IMR-90 (cell line): Measurements from ENCODE around the gene KCNAB2. TPM values are rescaled to one million over a fixed set of nuclear protein-coding genes. Genes with fewer than 3 reads are reported as not detected.

Experiments
- ATAC-seq: fragments of 200-7000 bp; cut with Tn5 transposase; 2 replicates; pipeline ENCODE4 v1.9.1; 2020; ENCODE audit warnings: low read depth, mild to moderate bottlenecking, moderate library complexity
- BruUV-seq: library from RNA; stranded (reverse); fragments of 400-500 nt; replicated peaks from 2 replicates; lab custom pipeline; 2021; lab: Mats Ljungman, UMichigan
- CTCF ChIA-PET: fragments of 300-600 bp; formaldehyde crosslinking; extraction: SDS; loops from one replicate; lab custom pipeline; 2021; ENCODE audit warnings: antibody characterized with exemption; lab: Yijun Ruan, JAX
- POLR2A ChIA-PET: fragments of 300-600 bp; sonication (Branson Sonifier 250); formaldehyde crosslinking; loops from one replicate; lab custom pipeline; 2022; ENCODE audit warnings: antibody characterized with exemption; ENCODE audit not compliant: unreplicated experiment; lab: Charles Lee
- DNase-seq: peaks from one replicate; pipeline ENCODE4 v3.0.0; 2013
- H2AFZ ChIP-seq: replicated peaks from 2 replicates; pipeline ENCODE3; 2013; ENCODE audit warnings: low read length, mild to moderate bottlenecking; ENCODE audit not compliant: poor library complexity
- H2AK5ac ChIP-seq: 2 replicates; pipeline ENCODE4 v1.6.1; 2013; ENCODE audit warnings: low read depth, low read length, inconsistent platforms
- H2AK9ac ChIP-seq: replicated peaks from 2 replicates; pipeline ENCODE3; 2013; ENCODE audit warnings: mild to moderate bottlenecking, low read depth, low read length, moderate library complexity; ENCODE audit not compliant: poor library complexity
- H2BK120ac ChIP-seq: 2 replicates; pipeline ENCODE4 v1.6.1; 2013; ENCODE audit warnings: low read depth, low read length, inconsistent platforms
- H2BK15ac ChIP-seq: 3 replicates; pipeline ENCODE4 v1.6.1; 2013; ENCODE audit warnings: low read depth, low read length, inconsistent platforms
- H2BK20ac ChIP-seq: 2 replicates; pipeline ENCODE4 v1.6.1; 2013; ENCODE audit warnings: low read depth, mild to moderate bottlenecking, inconsistent platforms, low read length, moderate library complexity
- H2BK5ac ChIP-seq: 2 replicates; pipeline ENCODE4 v1.6.1; 2013; ENCODE audit warnings: mild to moderate bottlenecking, low read depth, low read length, inconsistent platforms; ENCODE audit not compliant: poor library complexity, severe bottlenecking
- H3K14ac ChIP-seq: replicated peaks from 2 replicates; pipeline ENCODE4 v1.6.1; 2013; ENCODE audit warnings: low read depth, low read length, inconsistent platforms
- H3K18ac ChIP-seq: 2 replicates; pipeline ENCODE4 v1.6.1; 2013; ENCODE audit warnings: low read depth, low read length, control low read depth
- H3K23ac ChIP-seq: 2 replicates; pipeline ENCODE4 v1.6.1; 2013; ENCODE audit warnings: low read depth, low read length, inconsistent platforms
- H3K27ac ChIP-seq: 2 replicates; pipeline ENCODE4 v1.5.1; 2013; ENCODE audit warnings: mild to moderate bottlenecking, control low read depth, low read length; ENCODE audit not compliant: insufficient read depth
- H3K27me3 ChIP-seq: 2 replicates; pipeline ENCODE4 v1.6.1; 2013; ENCODE audit warnings: low read length; ENCODE audit not compliant: control insufficient read depth, insufficient read depth
- H3K36me3 ChIP-seq: 2 replicates; pipeline ENCODE4 v1.6.1; 2013; ENCODE audit warnings: low read length, mixed read lengths; ENCODE audit not compliant: control insufficient read depth, insufficient read depth
- H3K4ac ChIP-seq: 2 replicates; pipeline ENCODE4 v1.6.1; 2013; ENCODE audit warnings: low read depth, low read length, inconsistent platforms
- H3K4me1 ChIP-seq: 2 replicates; pipeline ENCODE4 v1.6.1; 2013; ENCODE audit warnings: low read length, mixed read lengths; ENCODE audit not compliant: control insufficient read depth, insufficient read depth
- H3K4me2 ChIP-seq: 2 replicates; pipeline ENCODE4 v1.6.1; 2013; ENCODE audit warnings: low read depth, mild to moderate bottlenecking, control low read depth, low read length, moderate library complexity
- H3K4me3 ChIP-seq: 2 replicates; pipeline ENCODE4 v1.5.1; 2013; ENCODE audit warnings: low read depth, mild to moderate bottlenecking, control low read depth, low read length, moderate library complexity; ENCODE audit not compliant: insufficient read depth
- H3K56ac ChIP-seq: 2 replicates; pipeline ENCODE4 v1.6.1; 2013; ENCODE audit warnings: low read length, inconsistent platforms; ENCODE audit not compliant: insufficient read depth; ENCODE audit errors: extremely low read depth
- H3K79me1 ChIP-seq, 2 experiments: 2 replicates each; pipeline ENCODE4 v1.6.1; 2013; ENCODE audit warnings: low read length in 2 of 2, inconsistent platforms in 1 of 2, low read depth in 1 of 2
- H3K9ac ChIP-seq: 2 replicates; pipeline ENCODE4 v1.6.1; 2013; ENCODE audit warnings: low read depth, low read length, control low read depth
- H3K9me1 ChIP-seq: 2 replicates; pipeline ENCODE4 v1.6.1; 2013; ENCODE audit warnings: low read length, inconsistent platforms; ENCODE audit not compliant: insufficient read depth
- H3K9me3 ChIP-seq: 2 replicates; pipeline ENCODE4 v1.6.1; 2013; ENCODE audit warnings: low read length; ENCODE audit not compliant: control insufficient read depth, insufficient read depth
- H4K20me1 ChIP-seq: 2 replicates; pipeline ENCODE4 v1.6.1; 2013; ENCODE audit warnings: low read length, inconsistent platforms; ENCODE audit not compliant: insufficient read depth
- H4K5ac ChIP-seq: 2 replicates; pipeline ENCODE4 v1.6.1; 2013; ENCODE audit warnings: mild to moderate bottlenecking, low read depth, low read length, control low read depth
- H4K8ac ChIP-seq, 2 experiments: 2 replicates each; pipeline ENCODE4 v1.6.1; 2013; ENCODE audit warnings: low read depth in 2 of 2, low read length in 2 of 2, control low read depth in 1 of 2, inconsistent platforms in 1 of 2
- H4K91ac ChIP-seq: 2 replicates; pipeline ENCODE4 v1.6.1; 2013; ENCODE audit warnings: low read depth, low read length, inconsistent platforms; ENCODE audit not compliant: insufficient read depth
- BHLHE40 ChIP-seq: fragments of 150-350 bp; IDR thresholded peaks from 2 replicates; pipeline ENCODE4 v1.6.1; 2016; ENCODE audit warnings: mild to moderate bottlenecking, low read depth, low read length
- CEBPB ChIP-seq: IDR thresholded peaks from 2 replicates; pipeline ENCODE4 v1.6.1; 2012; ENCODE audit warnings: low read depth, low read length, improper control_type of control experiment
- CHD1 ChIP-seq: IDR thresholded peaks from 2 replicates; pipeline ENCODE4 v1.6.1; 2012; ENCODE audit warnings: low read depth, low read length, improper control_type of control experiment
- FOS ChIP-seq: fragments of 150-350 bp; IDR thresholded peaks from 2 replicates; pipeline ENCODE4 v1.6.1; 2016; ENCODE audit warnings: low read depth, low read length
- MAFK ChIP-seq: IDR thresholded peaks from 2 replicates; pipeline ENCODE4 v1.6.1; 2012; ENCODE audit warnings: low read depth, low read length, improper control_type of control experiment
- MAZ ChIP-seq: IDR thresholded peaks from 2 replicates; pipeline ENCODE4 v1.6.1; 2012; ENCODE audit warnings: low read depth, mild to moderate bottlenecking, low read length, improper control_type of control experiment, moderate library complexity, borderline replicate concordance
- MXI1 ChIP-seq: IDR thresholded peaks from 2 replicates; pipeline ENCODE4 v1.6.1; 2012; ENCODE audit warnings: low read depth, mild to moderate bottlenecking, low read length, moderate library complexity, borderline replicate concordance
- NFE2L2 ChIP-seq: fragments of 150-350 bp; IDR thresholded peaks from 2 replicates; pipeline ENCODE4 v1.6.1; 2016; ENCODE audit warnings: low read depth, mild to moderate bottlenecking, low read length
- POLR2A ChIP-seq: IDR thresholded peaks from 2 replicates; pipeline ENCODE4 v1.6.1; 2012; ENCODE audit warnings: mild to moderate bottlenecking, low read depth, low read length
- RAD21 ChIP-seq: IDR thresholded peaks from 2 replicates; pipeline ENCODE4 v1.6.1; 2012; ENCODE audit warnings: low read length, improper control_type of control experiment
- RCOR1 ChIP-seq: IDR thresholded peaks from 2 replicates; pipeline ENCODE4 v1.6.1; 2012; ENCODE audit warnings: mild to moderate bottlenecking, low read length, improper control_type of control experiment; ENCODE audit not compliant: insufficient replicate concordance
- RFX5 ChIP-seq: IDR thresholded peaks from 2 replicates; pipeline ENCODE4 v1.8.0; 2012; ENCODE audit warnings: low read depth, mild to moderate bottlenecking, low read length, moderate library complexity
- SMC3 ChIP-seq: fragments of 150-350 bp; IDR thresholded peaks from 2 replicates; pipeline ENCODE4 v1.6.1; 2016; ENCODE audit warnings: low read depth, mild to moderate bottlenecking, antibody characterized with exemption, low read length, moderate library complexity
- WGBS, 2 experiments: methylation state at CpG; one replicate each; pipeline versions ENCODE4 v1.1.5 to v1.1.7; 2013; ENCODE audit warnings: missing lambda C conversion rate in 2 of 2; ENCODE audit not compliant: insufficient read length in 1 of 2; ENCODE audit errors: extremely low coverage in 2 of 2; 5-methylcytosine and 5-hydroxymethylcytosine counted together
- dilution Hi-C: fragments of 300-500 bp; cut with HindIII; formaldehyde crosslinking; loops from one replicate; pipeline ENCODE4 v1.14.3; 2018; ENCODE audit warnings: low sequenced_read_pairs; ENCODE audit not compliant: unreplicated experiment
- in situ Hi-C: fragments of 300-500 bp; cut with MboI; formaldehyde crosslinking; loops from 3 replicates; pipeline ENCODE4 v1.14.3; 2019; ENCODE audit warnings: low sequenced_read_pairs, inconsistent platforms, mixed read lengths
- intact Hi-C: fragments of 100-400 bp; cut with micrococcal nuclease; formaldehyde crosslinking; loops from 2 replicates; pipeline ENCODE4 v1.10.0; 2022
- polyA plus RNA-seq, 3 experiments: library from polyadenylated mRNA; depleted of rRNA; stranded (reverse); fragments of >200 nt; gene quantifications; 2 replicates each; pipeline ENCODE4 v1.2.3, GENCODE V29; 2012; ENCODE audit warnings: low replicate concordance in 1 of 3
- total RNA-seq: library from RNA; depleted of rRNA; stranded (reverse); fragments of >200 nt; gene quantifications from 2 replicates; pipeline ENCODE4 v1.2.3, GENCODE V29; 2012
- TF ChIP-seq, protein P1 (sequence below): conservative IDR thresholded peaks from 2 replicates; pipeline ENCODE4 v1.5.1; 2012; ENCODE audit warnings: mild to moderate bottlenecking, low read depth, low read length, improper control_type of control experiment
- TF ChIP-seq, protein P2 (sequence below): fragments of 150-350 bp; IDR thresholded peaks from 2 replicates; pipeline ENCODE4 v1.6.1; 2016; ENCODE audit warnings: low read depth, mild to moderate bottlenecking, low read length, moderate library complexity, borderline replicate concordance
- TF ChIP-seq, protein P3 (sequence below): fragments of 150-350 bp; IDR thresholded peaks from 2 replicates; pipeline ENCODE4 v1.6.1; 2017; ENCODE audit warnings: mild to moderate bottlenecking, antibody characterized with exemption, low read length, low read depth

Gene KCNAB2
- total and polyA plus RNA-seq, 2 of the 4 experiments (the other 2 are of a cell fraction) = 1.3 to 4.2 TPM

DNA sequence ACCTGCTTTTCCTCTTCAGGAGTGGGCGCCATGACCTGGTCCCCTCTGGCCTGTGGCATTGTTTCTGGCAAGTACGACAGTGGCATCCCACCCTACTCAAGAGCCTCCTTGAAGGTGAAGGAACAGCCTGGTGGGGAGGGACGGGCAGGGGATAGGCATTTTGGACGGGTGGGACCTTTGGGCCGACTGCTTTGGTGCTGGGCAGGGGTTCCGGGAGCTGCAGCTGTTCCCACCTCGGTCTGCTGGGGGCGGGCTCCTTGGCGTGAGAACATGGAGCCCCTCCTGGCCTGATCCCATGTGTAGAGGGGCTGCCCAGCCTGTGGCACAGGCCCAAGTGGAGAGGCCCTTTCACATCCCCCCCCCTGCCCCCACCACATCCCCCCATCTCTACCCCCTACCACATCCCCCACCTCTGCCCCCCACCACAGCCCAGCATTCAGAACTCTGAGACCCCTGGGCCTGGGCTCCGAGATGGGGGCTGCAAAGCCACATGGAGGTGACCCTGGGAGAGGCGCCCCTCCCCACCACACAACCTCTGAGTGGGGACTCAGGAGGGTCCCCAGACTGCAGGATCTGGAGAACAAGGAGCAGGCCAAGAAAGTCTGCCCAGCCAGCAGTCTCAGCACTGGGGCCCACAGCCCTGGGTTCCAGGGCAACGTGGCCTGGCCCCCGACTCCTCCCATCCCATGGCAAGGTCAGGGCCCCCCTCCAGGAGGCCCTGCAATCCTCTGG, 50.0 kb downstream of the KCNAB2 start:
- ChIA-PET CTCF (no interaction called here), POLR2A (no interaction called here)
- dilution Hi-C loops (no loop called here), in situ Hi-C loops (no loop called here), intact Hi-C loops (no loop called here)
- no peaks in the 10 kb centered on the region for H4K20me1 ChIP-seq
- ATAC-seq = no peak
- H3K14ac ChIP-seq = no peak overlapping the region
- H2AK9ac ChIP-seq = no peak overlapping the region
- H2BK120ac ChIP-seq = no peak overlapping the region
- H2BK15ac ChIP-seq = no peak overlapping the region
- TF ChIP-seq, protein P1, sequence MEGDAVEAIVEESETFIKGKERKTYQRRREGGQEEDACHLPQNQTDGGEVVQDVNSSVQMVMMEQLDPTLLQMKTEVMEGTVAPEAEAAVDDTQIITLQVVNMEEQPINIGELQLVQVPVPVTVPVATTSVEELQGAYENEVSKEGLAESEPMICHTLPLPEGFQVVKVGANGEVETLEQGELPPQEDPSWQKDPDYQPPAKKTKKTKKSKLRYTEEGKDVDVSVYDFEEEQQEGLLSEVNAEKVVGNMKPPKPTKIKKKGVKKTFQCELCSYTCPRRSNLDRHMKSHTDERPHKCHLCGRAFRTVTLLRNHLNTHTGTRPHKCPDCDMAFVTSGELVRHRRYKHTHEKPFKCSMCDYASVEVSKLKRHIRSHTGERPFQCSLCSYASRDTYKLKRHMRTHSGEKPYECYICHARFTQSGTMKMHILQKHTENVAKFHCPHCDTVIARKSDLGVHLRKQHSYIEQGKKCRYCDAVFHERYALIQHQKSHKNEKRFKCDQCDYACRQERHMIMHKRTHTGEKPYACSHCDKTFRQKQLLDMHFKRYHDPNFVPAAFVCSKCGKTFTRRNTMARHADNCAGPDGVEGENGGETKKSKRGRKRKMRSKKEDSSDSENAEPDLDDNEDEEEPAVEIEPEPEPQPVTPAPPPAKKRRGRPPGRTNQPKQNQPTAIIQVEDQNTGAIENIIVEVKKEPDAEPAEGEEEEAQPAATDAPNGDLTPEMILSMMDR = no peak
- no peak for TF ChIP-seq MAZ
- TF ChIP-seq, protein P2, sequence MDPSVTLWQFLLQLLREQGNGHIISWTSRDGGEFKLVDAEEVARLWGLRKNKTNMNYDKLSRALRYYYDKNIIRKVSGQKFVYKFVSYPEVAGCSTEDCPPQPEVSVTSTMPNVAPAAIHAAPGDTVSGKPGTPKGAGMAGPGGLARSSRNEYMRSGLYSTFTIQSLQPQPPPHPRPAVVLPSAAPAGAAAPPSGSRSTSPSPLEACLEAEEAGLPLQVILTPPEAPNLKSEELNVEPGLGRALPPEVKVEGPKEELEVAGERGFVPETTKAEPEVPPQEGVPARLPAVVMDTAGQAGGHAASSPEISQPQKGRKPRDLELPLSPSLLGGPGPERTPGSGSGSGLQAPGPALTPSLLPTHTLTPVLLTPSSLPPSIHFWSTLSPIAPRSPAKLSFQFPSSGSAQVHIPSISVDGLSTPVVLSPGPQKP = no peak
- no peak for TF ChIP-seq SMC3
- TF ChIP-seq CHD1 = no peak
- TF ChIP-seq NFE2L2 = no peak
- no peak for TF ChIP-seq BHLHE40
- TF ChIP-seq MAFK = no peak
- TF ChIP-seq RCOR1 = no peak
- TF ChIP-seq MXI1 = no peak
- TF ChIP-seq, protein P3, sequence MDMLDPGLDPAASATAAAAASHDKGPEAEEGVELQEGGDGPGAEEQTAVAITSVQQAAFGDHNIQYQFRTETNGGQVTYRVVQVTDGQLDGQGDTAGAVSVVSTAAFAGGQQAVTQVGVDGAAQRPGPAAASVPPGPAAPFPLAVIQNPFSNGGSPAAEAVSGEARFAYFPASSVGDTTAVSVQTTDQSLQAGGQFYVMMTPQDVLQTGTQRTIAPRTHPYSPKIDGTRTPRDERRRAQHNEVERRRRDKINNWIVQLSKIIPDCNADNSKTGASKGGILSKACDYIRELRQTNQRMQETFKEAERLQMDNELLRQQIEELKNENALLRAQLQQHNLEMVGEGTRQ = no peak
- TF ChIP-seq RFX5 = no peak
- TF ChIP-seq CEBPB = no peak
- TF ChIP-seq FOS = no peak
- no peak for TF ChIP-seq RAD21
- no peak for TF ChIP-seq POLR2A
- no peak overlapping the region for H3K18ac ChIP-seq
- H3K4me1 ChIP-seq = no peaks in the 10 kb centered on the region
- no peak overlapping the region for H2AK5ac ChIP-seq
- H3K27ac ChIP-seq = no peak overlapping the region
- no peak overlapping the region for H3K23ac ChIP-seq
- no peaks in the 10 kb centered on the region for H3K79me1 ChIP-seq
- no peak overlapping the region for H2BK5ac ChIP-seq
- H3K36me3 ChIP-seq = no peaks in the 10 kb centered on the region
- H3K56ac ChIP-seq = no peak overlapping the region
- DNase-seq = no peak
- no peaks in the 10 kb centered on the region for H3K9me3 ChIP-seq
- H3K9ac ChIP-seq = no peak overlapping the region
- no peak overlapping the region for H4K8ac ChIP-seq
- H4K91ac ChIP-seq = no peak overlapping the region
- no peak overlapping the region for H2AFZ ChIP-seq
- no peaks in the 10 kb centered on the region for H3K9me1 ChIP-seq
- no CpG with 5 or more reads among the region's 13 CpGs for WGBS, 2 experiments
- no peak overlapping the region for H4K5ac ChIP-seq
- peaks cover 4% of the 10 kb centered on the region; the same call in 1 of the 2 replicates for H3K27me3 ChIP-seq
- H2BK20ac ChIP-seq = no peak overlapping the region
- H3K4me3 ChIP-seq = no peak overlapping the region
- no TSS peak for BruUV-seq
- no peak overlapping the region for H3K4me2 ChIP-seq
- H3K4ac ChIP-seq = no peak overlapping the region
